ENCODE results near the gene PLEKHG3. TPM values are rescaled to one million over a fixed set of nuclear protein-coding genes. Genes with fewer than 3 reads are reported as not detected.
A peak's percentile ranks its signal among the peaks of the same experiment; 100 is the strongest.

PLEKHG3 gene
- total and polyA plus RNA-seq, 2 of the 4 experiments (the other 2 are of a cell fraction), result 8.2 to 8.4 TPM

DNA sequence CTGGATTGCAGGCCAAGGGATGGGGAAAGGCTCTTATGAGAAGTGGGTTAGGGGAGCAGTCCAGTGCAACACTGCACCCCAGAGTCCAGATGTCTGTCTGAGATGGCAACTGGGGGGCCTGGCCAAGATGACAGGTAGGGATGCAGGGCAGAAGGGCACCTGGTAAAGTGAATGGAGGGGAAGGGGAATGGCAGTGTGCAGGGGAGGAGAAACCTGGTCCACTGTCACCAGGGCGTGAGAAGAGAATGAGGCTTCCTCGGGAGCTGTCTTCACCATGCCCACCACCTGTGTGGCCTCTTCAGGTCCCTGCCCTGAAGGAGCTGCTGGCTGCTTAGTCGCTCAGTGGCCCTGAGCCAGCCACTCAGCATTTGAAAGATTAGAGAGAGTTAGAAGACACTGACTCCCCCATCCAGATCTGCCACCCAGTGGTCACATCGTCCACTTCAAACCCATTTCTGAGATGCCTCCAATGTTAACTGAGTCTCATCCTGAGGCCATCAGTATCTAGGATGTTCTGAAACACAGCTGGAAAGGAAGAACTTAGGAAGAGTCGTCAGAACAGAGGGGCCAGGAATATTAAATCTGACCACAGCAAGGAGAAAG lies 57.3 kb downstream of the PLEKHG3 start:
- Histone ChIP-seq H3K4me2 (ENCODE audit: low read depth, low read length) (peak overlapping the region; percentile 33; the same call in 1 of the 2 replicates), H2AK9ac (replicated peaks; ENCODE audit: low read depth, low read length, poor library complexity) (peak overlapping the region; percentile 82), H3K9ac (ENCODE audit: low read depth, low read length) (0 out of 2 replicates have a peak overlapping the region, but pooled peaks have one; percentile 1), H3K56ac (ENCODE audit: extremely low read depth, insufficient read depth, low read length) (no peak overlapping the region), H3K23ac (ENCODE audit: low read depth, low read length) (peak overlapping the region; percentile 8; the same call in 1 of the 2 replicates), H3K14ac (replicated peaks; ENCODE audit: low read depth, low read length) (peak overlapping the region; percentile 29; the same call in 1 of the 2 replicates), H3K9me1 (ENCODE audit: insufficient read depth, low read length) (peaks cover 26% of the 10 kb centered on the region), H3K4me3 (ENCODE audit: insufficient read depth, low read depth, low read length) (no peak overlapping the region), H3K27me3 (ENCODE audit: control insufficient read depth, insufficient read depth, low read length) (no peaks in the 10 kb centered on the region), H3K4ac (ENCODE audit: low read depth, low read length) (peak overlapping the region; percentile 65), H4K5ac (ENCODE audit: low read depth, low read length) (peak overlapping the region; percentile 0; the same call in 1 of the 2 replicates), H2BK120ac (ENCODE audit: low read depth, low read length) (peak overlapping the region; percentile 41; the same call in 1 of the 2 replicates), H2BK5ac (ENCODE audit: low read depth, low read length, poor library complexity, severe bottlenecking) (no peak overlapping the region), H2BK20ac (ENCODE audit: low read depth, low read length) (peak overlapping the region; percentile 38), H3K36me3 (ENCODE audit: control insufficient read depth, insufficient read depth, low read length) (no peaks in the 10 kb centered on the region), H4K8ac (ENCODE audit: low read depth in 2 of 2, low read length in 2 of 2) (peak overlapping the region; percentile 17 to 33; a peak in 2 of 4 replicates), H4K91ac (ENCODE audit: insufficient read depth, low read depth, low read length) (peak overlapping the region; percentile 2), H4K20me1 (ENCODE audit: insufficient read depth, low read length) (0 out of 2 replicates have a peak, but pooled peaks cover 6% of the 10 kb centered on the region), H3K27ac (ENCODE audit: insufficient read depth, low read length) (peak overlapping the region; percentile 43; the same call in 1 of the 2 replicates), H3K9me3 (ENCODE audit: control insufficient read depth, insufficient read depth, low read length) (no peaks in the 10 kb centered on the region), H3K18ac (ENCODE audit: low read depth, low read length) (peak overlapping the region; percentile 3), H2BK15ac (ENCODE audit: low read depth, low read length) (peak overlapping the region; percentile 68; the same call in 2 of the 3 replicates), H3K4me1 (ENCODE audit: control insufficient read depth, insufficient read depth, low read length) (peaks cover 52% of the 10 kb centered on the region), H2AFZ (replicated peaks; ENCODE audit: low read length, poor library complexity) (peak overlapping the region; percentile 71), H2AK5ac (ENCODE audit: low read depth, low read length) (peak overlapping the region; percentile 81), H3K79me1 (ENCODE audit: low read depth in 1 of 2, low read length in 2 of 2) (no peaks in the 10 kb centered on the region)
- ATAC-seq (ENCODE audit: low read depth) (no peak), DNase-seq (peak; percentile 49)
- intact Hi-C loops (cut with micrococcal nuclease) (loop anchor here (1.0 to 5.0 kb wide), 3 partner anchors 131 to 257 kb away; partner anchors contain the start of genes HSPA2 and ZBTB1), in situ Hi-C loops (cut with MboI; ENCODE audit: low sequenced_read_pairs) (loop anchor here (5.0 to 10.0 kb wide), 2 partner anchors 89 to 227 kb away; no protein-coding TSS in a partner anchor), dilution Hi-C loops (cut with HindIII; ENCODE audit: low sequenced_read_pairs, unreplicated experiment) (no loop called here)
- CTCF ChIA-PET, result interaction anchor here (1.8 kb wide), 1 partner anchor 131 kb away, joined by 7 read pairs; no protein-coding TSS in a partner anchor
- WGBS, 2 experiments (ENCODE audit: extremely low coverage in 2 of 2, insufficient read length in 1 of 2), result no CpG with 5 or more reads among the region's 5 CpGs
- POLR2A ChIA-PET (ENCODE audit: unreplicated experiment), result no interaction called here
- no TSS peak for BruUV-seq (replicated peaks)
- TF ChIP-seq CTCF (conservative IDR thresholded peaks at IDR 0.05; ENCODE audit: low read depth, low read length) (0 out of 2 replicates have a peak, but pooled peaks have one; percentile 15), CHD1 (IDR thresholded peaks at IDR 0.05; ENCODE audit: low read depth, low read length) (no peak), SMC3 (IDR thresholded peaks at IDR 0.05; ENCODE audit: low read depth, low read length) (peak; percentile 12; the same call in 1 of the 2 replicates), RAD21 (IDR thresholded peaks at IDR 0.05; ENCODE audit: low read length) (0 out of 2 replicates have a peak, but pooled peaks have one; percentile 4)
- TF ChIP-seq, protein P1, sequence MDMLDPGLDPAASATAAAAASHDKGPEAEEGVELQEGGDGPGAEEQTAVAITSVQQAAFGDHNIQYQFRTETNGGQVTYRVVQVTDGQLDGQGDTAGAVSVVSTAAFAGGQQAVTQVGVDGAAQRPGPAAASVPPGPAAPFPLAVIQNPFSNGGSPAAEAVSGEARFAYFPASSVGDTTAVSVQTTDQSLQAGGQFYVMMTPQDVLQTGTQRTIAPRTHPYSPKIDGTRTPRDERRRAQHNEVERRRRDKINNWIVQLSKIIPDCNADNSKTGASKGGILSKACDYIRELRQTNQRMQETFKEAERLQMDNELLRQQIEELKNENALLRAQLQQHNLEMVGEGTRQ (IDR thresholded peaks at IDR 0.05; ENCODE audit: low read depth, low read length), result no peak
